ENCODE results near the gene DDI2.

DDI2 gene

DNA sequence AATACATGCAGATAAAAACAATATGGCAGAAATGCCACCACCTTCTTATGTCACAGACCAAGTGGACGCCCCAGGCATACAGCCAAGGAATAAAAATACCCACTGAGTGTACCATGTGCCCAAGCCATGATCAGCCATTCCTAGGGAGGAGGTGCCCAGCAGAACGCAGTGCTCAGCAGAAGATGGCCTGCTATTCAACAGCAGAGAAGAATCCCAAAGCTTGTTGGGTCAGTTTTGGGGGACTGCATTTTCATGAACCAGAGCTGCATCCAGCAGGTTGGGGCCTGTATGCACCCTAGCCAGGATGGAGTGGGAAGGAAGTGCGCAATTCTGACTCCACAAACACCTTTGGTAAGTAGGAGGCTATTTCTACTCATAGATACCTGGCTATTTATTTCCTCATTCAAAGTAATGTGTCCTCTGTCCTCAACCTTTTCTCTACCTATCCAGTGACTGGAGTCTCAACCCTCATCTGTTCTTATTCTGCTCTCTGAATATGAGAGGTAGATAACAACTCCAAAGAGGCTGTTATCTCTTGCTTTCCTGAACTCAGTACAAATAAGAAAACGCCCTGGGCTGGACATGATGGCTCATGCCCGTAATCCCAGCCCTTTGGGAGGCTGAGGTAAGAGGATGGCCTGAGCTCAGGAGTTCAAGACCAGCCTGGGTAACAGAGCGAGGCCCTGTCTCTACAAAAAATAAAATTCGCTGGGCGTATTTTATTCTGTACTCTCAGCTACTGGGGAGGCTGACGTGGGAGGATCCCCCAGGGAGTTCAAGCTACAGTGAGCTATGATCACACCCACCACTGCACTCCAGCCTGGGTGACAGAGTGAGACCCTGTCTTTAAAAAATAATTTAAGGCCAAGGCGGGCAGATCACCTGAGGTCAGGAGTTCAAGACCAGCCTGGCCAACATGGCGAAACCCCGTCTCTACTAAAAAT is 64.4 kb downstream of the DDI2 start:
- TF ChIP-seq, protein P1, sequence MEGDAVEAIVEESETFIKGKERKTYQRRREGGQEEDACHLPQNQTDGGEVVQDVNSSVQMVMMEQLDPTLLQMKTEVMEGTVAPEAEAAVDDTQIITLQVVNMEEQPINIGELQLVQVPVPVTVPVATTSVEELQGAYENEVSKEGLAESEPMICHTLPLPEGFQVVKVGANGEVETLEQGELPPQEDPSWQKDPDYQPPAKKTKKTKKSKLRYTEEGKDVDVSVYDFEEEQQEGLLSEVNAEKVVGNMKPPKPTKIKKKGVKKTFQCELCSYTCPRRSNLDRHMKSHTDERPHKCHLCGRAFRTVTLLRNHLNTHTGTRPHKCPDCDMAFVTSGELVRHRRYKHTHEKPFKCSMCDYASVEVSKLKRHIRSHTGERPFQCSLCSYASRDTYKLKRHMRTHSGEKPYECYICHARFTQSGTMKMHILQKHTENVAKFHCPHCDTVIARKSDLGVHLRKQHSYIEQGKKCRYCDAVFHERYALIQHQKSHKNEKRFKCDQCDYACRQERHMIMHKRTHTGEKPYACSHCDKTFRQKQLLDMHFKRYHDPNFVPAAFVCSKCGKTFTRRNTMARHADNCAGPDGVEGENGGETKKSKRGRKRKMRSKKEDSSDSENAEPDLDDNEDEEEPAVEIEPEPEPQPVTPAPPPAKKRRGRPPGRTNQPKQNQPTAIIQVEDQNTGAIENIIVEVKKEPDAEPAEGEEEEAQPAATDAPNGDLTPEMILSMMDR (conservative IDR thresholded peaks at IDR 0.05): no peak
- no peak for TF ChIP-seq ZFX (IDR thresholded peaks at IDR 0.05)
- H3K27ac ChIP-seq: no peak overlapping the region

DNA sequence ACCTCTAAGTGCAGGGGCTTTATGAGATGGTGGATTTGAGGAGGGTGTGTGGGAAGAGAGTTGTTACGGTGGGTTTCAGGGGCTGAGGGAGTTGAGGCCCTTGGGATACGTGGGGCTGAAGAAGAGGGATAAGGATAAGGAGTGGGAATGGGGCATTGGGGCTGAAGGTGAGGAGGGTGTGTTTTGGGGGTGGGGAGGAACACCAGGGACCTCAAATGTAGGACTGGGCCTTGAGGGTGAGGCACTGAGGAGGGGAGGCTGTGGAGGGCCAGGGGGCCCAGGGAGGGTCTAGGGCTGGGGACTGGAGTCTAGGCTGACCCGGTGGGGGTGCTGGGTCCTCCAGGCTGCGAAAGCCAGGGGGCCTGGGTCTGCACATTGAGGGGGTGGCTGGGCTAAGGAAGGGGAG is 65.7 kb downstream of the DDI2 start:
- no peak overlapping the region for H3K27ac ChIP-seq
- no peak for TF ChIP-seq ZFX (IDR thresholded peaks at IDR 0.05)
- TF ChIP-seq, protein P1 (conservative IDR thresholded peaks at IDR 0.05): no peak

DNA sequence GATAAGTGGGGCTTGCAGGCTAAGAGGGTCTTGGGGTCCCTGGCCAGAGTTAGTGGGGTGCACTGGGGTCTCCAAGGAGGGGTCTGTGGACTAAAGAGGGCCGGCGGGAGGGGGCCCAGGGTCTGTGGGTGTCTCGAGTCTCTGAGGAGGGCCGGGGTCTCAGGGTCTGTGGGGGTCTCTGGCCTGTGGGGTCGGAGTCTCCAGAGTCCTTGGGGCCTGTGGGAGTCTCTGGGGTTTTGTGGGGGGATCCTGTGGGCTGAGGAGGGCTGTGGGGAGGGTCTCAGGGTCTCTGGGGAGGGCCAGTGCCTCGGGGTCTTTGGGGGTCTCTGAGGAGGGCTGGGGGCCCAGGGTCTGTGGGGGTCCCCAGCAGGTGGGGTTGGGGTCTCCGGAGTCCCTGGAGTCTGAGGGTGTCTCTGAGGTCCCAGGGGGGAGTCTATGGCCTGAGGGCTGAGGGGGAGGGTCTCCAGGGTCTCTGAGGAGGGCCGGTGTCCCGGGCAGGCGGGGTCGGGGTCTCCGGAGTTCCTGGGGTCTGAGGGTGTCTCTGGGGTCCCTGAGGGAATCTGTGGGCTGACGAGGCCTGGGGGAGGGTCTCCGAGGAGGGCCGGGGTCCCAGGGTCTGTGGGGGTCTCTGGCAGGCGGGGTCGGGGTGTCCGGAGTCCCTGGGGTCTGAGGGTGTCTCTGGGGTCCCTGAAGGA is 66.2 kb downstream of the DDI2 start:
- H3K27ac ChIP-seq: peak overlapping the region; percentile 84
- no peak for TF ChIP-seq ZFX (IDR thresholded peaks at IDR 0.05)
- TF ChIP-seq, protein P1 (conservative IDR thresholded peaks at IDR 0.05): no peak

DNA sequence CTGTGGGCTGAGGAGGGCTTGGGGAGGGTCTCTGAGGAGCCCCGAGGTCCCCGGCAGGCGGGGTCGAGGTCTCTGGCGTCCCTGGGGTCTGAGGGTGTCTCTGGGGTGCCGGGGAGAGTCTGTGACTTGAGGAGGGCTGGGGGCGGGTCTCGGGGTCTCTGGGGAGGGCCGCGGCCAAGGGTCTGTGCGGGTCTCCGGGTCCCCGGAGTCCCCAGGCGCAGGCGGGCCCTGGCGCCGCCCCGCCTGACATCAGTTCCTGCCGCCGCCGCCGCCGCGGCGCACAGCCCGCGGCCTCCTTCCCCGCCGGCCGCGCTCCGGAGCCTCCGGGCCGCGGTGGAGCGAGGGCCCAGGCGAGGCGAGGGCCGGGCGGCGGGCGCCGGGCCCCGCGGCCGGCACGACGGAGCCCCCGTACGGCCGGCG is 66.8 kb downstream of the DDI2 start, which contains the start of gene PLEKHM2:
Gene PLEKHM2, plus strand, starts transcription at position 279 of the 420 bp plus-strand sequence. CDS start 239 bp downstream, outside the sequence.
- TF ChIP-seq, protein P1 (conservative IDR thresholded peaks at IDR 0.05): no peak
- peak; percentile 43 for TF ChIP-seq ZFX (IDR thresholded peaks at IDR 0.05)
- peak within 1 kb of the TSS; percentile 84 for H3K27ac ChIP-seq

DNA sequence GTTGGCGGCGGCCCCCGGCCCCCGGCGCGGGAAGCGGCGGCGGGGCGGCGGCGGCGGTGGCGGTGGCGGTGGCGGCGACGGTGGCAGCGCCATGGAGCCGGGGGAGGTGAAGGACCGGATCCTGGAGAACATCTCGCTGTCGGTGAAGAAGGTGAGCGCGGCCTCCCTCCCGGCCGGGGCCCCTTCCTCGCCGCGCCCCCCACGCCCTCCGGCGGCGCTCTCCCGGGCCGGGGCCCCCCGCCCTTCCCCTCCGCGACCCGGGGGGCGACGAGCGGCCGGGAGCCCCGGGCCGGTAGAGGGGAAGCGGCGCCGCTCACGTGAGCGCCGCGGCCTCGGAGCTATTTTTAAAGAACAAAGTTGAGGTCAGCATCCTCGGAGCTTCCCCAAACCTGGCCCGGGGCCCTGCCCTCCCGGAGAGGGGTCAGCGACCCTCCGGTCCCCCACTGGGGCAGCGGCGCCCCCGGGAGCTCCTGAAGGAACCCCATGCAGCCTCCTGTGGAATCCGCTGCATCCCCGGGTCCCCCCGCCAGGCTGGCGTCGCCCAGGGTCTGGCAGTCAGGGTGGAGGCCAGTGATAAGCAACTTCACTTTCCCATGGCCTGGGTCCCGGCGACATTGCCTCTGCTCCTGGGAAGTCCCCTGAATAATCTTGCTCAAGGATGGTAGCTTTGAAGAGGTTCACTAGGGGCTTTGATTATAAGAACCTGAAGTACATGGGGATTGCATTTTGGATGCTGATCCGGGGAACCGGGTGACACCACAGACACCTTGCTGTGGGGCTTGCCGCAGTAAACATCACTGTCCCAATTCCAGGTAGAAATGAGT is 67.4 kb downstream of the DDI2 start:
- TF ChIP-seq, protein P1 (conservative IDR thresholded peaks at IDR 0.05): no peak
- TF ChIP-seq ZFX (IDR thresholded peaks at IDR 0.05): 0 out of 2 replicates have a peak, but pooled peaks have one; percentile 37
- peak overlapping the region; percentile 84 for H3K27ac ChIP-seq

DNA sequence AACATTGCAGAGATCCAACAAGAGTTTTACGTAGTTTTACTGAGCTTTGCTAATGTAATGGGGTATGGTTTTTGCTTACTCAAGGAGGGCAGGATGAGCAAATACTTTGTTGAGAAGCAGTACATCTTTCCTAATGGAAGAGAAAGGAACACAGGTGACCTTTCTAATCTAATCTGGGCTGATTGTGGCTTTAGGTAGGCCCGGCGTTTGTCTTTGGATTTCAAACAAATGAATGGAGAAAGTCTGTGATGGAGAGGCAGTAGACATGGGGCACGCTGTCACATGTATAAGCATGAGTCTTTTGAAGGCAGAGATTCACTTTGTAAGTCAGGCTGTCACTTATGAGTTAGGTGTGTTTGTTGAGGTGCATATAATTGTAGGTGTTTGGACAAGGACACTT is 68.6 kb downstream of the DDI2 start:
- H3K27ac ChIP-seq: no peak overlapping the region
- TF ChIP-seq, protein P1 (conservative IDR thresholded peaks at IDR 0.05): no peak
- TF ChIP-seq ZFX (IDR thresholded peaks at IDR 0.05): no peak

Data from C4-2B (cell line).